Stomach (tissue), 4 donors: ENCODE data around the gene SCNN1B.

Experiments used
- CTCF ChIP-seq, 7 experiments: fragments of 450-650 bp in 4 of 7; fragments of 200-600 bp in 3 of 7; sonication (generic) in 3 of 7; IDR thresholded peaks; one replicate each; pipeline ENCODE4 v1.5.1; 2016 to 2019; ENCODE audit warnings: antibody characterized with exemption in 7 of 7, control low read depth in 2 of 7, mild to moderate bottlenecking in 1 of 7
- EP300 ChIP-seq: sonication (generic); formaldehyde crosslinking; IDR thresholded peaks from one replicate; pipeline ENCODE4 v1.6.1; 2017; ENCODE audit warnings: antibody characterized with exemption
- POLR2A ChIP-seq, 4 donors: fragments of 450-650 bp; IDR thresholded peaks; one replicate each; pipeline ENCODE4 v1.6.1; 2016; ENCODE audit warnings: antibody characterized with exemption in 4 of 4, control low read depth in 2 of 4, mild to moderate bottlenecking in 1 of 4, moderate library complexity in 1 of 4
- POLR2AphosphoS5 ChIP-seq, 3 donors: sonication (generic); formaldehyde crosslinking; IDR thresholded peaks; one replicate each; pipeline ENCODE4 v1.6.1; 2016; ENCODE audit warnings: antibody characterized with exemption in 3 of 3

DNA sequence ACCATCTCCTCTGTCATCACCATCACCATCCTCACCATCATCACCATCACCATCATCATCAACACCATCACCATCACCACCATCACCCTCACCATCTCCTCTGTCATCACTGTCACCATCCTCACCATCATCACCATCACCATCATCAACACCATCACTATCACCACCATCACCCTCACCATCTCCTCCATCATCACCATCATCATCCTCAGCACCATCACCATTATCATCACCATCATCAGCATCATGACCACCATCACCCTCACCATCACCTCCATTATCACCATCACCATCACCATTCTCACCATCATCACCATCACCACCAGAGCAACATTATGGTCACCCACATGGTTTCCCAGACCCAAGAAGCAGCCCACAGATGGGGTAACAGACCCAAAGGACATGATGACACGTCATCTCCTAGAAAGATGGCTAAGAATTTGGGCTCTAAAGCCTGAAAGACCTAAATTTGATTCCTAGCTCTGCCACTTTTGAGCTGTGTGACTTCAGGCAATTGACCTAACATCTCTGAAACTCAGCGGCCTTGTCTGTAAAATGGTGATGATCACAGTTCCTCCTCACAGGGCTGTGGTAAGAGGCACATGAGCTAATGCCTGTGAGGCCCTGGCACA, 14.6 kb downstream of the SCNN1B start:
- TF ChIP-seq POLR2A (IDR thresholded peaks at IDR 0.05) (no peak), CTCF (IDR thresholded peaks at IDR 0.05) (no peak), EP300 (no peak), POLR2AphosphoS5 (IDR thresholded peaks at IDR 0.05) (no peak)
